MM.1S (cell line): Measurements from ENCODE around the gene MRPS9.

Source experiments
- CTCF ChIP-seq: fragments of 300-600 bp; sonication (generic); IDR thresholded peaks from 2 replicates; pipeline ENCODE4 v1.5.1; 2016; ENCODE audit warnings: antibody characterized with exemption, low read length, mixed read lengths
- EZH2 ChIP-seq: fragments of 300-600 bp; sonication (generic); optimal IDR thresholded peaks from 2 replicates; pipeline ENCODE3; 2017; ENCODE audit warnings: low read depth, mild to moderate bottlenecking, antibody characterized with exemption, low read length, mixed read lengths

- no peak for TF ChIP-seq CTCF
- no peak for TF ChIP-seq EZH2
Observed at GRCh38 chr2:105081006-105081601, 43.2 kb downstream of the MRPS9 start.
